Testis (tissue), 2 donors: ENCODE results near the gene MAD2L1BP.
A peak's percentile ranks its signal among the peaks of the same experiment; 100 is the strongest.

Experiments
- CTCF ChIP-seq, 3 experiments: fragments of 450-650 bp in 2 of 3; fragments of 200-600 bp in 1 of 3; sonication (generic) in 1 of 3; IDR thresholded peaks; one replicate each; pipeline ENCODE4 v1.5.1; 2016 to 2019; ENCODE audit warnings: antibody characterized with exemption in 3 of 3, mild to moderate bottlenecking in 2 of 3, moderate library complexity in 1 of 3
- POLR2A ChIP-seq: fragments of 450-650 bp; IDR thresholded peaks from one replicate; pipeline ENCODE4 v1.6.1; 2017; ENCODE audit warnings: antibody characterized with exemption, mild to moderate bottlenecking, moderate library complexity

- TF ChIP-seq CTCF (IDR thresholded peaks at IDR 0.05): peak in 1 of 3 experiments; percentile 22
- TF ChIP-seq POLR2A: no peak
Measured at GRCh38 chr6:43668151-43669028, 32.8 kb downstream of the MAD2L1BP start.
